GM19467 (cell line): Measurements from ENCODE around the gene SLX1B.
A peak's percentile ranks its signal among the peaks of the same experiment; 100 is the strongest.
"Not testable (repeated sequence)": the region's sequence is repeated elsewhere in the genome, so short reads cannot be mapped to it uniquely, and the experiment has no call there.

ENCODE experiments used
- ATAC-seq: cut with Tn5 transposase; IDR thresholded peaks from one replicate; pipeline ENCODE4 v1.9.1; 2021; ENCODE audit warnings: mild to moderate bottlenecking, moderate library complexity; ENCODE audit not compliant: unreplicated experiment

Gene SLX1B

DNA sequence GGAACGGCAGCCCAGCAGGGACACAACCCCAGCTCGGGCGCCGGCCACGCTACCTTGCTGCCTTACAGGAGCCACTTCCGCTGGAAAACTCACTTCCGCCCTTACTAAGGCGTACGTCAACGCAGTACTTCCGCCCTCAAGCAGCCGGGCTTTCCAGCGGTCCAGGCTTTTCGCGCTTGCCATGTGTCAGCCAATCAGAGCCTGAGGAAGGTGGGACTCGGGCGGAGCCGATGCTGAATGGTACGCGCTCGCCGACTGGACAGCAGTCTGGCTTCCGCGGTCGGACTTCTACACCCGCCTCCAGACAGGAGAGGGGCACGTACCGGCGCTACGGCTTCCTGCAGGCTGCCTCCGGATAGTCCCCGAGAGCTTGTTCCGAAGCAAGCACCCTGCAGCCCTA is at the start of gene SLX1B, which contains the start of gene BOLA2:
SLX1B (plus strand) TSS at position 265 of the 400 bp plus-strand sequence.
BOLA2 (minus strand) TSS at position 83 of the 400 bp plus-strand sequence. CDS start 98 bp downstream, outside the sequence.
- ATAC-seq: peak; percentile 81

DNA sequence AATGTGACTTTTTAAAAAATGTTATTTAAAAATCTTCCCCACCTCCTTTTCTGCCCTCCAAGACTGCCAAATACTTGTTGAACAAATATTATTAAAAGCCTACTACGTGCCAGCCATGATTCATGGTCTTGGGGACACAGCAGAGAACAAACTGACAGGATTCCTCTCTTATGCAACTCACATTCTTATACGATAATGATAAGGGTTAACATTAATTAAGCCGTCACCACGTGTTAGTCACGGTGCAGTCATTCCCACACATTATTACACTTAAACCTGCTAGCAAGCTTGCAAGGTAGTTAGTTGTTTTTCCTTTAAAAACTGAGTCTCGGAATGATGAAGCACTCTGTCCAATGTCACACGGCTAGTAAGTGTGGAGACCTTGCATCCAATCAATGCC is 49.1 kb upstream of the SLX1B start:
- not testable (repeated sequence) for ATAC-seq

GRCh38 chr16:29423587-29423986 is 30.7 kb upstream of the SLX1B start:
- ATAC-seq: not testable (repeated sequence)

- not testable (repeated sequence) for ATAC-seq
These were observed 28.9 kb upstream of the SLX1B start for GRCh38 chr16:29425390-29425789.

- ATAC-seq: peak; percentile 13
These were observed 579 bp upstream of the SLX1B start for GRCh38 chr16:29453754-29454153.

GRCh38 chr16:29454828-29455227 is 495 bp downstream of the SLX1B start:
- peak; percentile 41 for ATAC-seq

DNA sequence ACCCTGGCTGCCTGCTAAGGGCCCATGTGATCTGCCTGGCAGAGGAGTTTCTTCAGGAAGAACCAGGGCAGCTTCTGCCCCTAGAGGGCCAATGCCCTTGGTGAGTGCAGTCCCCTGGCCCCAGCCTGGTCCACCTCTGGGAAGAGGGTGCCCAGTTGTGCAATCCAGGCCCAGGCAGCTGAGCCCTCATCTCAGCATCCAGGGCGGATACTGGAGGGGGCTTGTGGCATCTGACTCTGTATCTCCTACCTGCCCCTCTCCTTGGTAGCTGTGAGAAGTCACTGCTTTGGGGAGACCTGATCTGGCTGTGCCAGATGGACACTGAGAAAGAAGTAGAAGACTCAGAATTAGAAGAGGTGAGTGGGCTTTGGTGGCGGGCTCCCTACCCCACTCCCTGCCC is 3.3 kb downstream of the SLX1B start:
- ATAC-seq: not testable (repeated sequence)

- ATAC-seq: not testable (repeated sequence)
These were observed 5.6 kb downstream of the SLX1B start, which contains the start of gene SULT1A4 for GRCh38 chr16:29459706-29460646. Gene SULT1A4, plus strand, starts transcription at chr16:29459913. Its CDS starts 1,473 bp downstream, at chr16:29461386.

DNA sequence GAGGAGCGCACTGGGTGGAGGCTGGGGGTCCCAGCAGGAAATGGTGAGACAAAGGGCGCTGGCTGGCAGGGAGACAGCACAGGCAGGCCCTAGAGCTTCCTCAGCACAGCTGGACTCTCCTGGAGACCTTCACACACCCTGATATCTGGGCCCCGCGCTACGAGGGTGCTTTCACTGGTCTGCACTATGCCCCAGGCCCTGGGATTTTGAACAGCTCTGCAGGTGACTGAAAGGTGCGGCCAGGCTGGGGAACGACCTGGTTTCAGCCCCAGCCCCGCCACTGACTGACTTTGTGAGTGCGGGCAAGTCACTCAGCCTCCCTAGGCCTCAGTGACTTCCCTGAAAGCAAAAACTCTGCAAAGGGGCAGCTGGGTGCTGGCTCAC is 6.3 kb downstream of the SLX1B start:
- not testable (repeated sequence) for ATAC-seq

DNA sequence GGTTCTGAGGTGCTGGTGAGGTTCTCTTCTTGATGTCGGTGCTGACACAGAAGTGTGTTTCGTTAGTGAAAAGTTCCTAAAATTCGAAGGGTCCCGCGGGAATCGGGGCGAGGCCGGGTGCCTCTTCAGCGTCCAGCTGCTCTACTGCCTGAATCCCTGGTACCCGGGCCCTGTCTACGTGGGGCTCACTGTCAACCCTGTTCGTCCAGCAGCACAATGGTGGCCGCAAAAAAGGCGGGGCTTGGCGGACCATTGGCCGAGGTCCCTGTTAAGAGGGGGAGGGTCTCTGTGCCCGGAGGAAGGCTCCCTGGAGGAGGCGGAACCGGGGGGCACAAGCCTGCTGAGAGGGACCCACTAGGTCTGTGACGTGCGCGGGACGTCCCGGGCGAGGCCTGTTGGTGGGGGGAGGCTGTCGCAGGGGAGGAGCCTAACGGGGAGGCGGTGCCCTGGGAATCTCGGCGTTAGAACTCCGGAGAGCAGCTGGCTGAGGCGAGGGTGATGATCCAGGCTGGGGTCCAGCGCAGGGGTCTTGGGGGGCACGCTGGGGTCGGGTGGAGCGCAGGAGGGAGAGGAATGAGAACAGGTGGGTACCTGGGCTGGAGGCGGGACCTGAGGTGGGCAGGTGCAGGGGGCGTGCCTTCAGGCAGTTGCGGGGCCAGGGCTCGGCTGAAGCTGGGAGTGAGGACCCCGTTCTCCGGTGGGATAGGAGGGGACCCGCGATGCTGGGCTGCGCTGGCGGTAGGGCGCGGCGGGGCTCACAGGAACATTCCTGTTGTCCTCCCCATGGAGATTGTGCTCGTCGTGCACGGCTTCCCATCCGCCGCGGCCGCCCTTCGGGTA is 11.9 kb downstream of the SLX1B start:
- not testable (repeated sequence) for ATAC-seq

- not testable (repeated sequence) for ATAC-seq
These were observed 12.6 kb downstream of the SLX1B start for GRCh38 chr16:29466904-29467303.

- not testable (repeated sequence) for ATAC-seq
These were observed 13.5 kb downstream of the SLX1B start for GRCh38 chr16:29467654-29468366.

DNA sequence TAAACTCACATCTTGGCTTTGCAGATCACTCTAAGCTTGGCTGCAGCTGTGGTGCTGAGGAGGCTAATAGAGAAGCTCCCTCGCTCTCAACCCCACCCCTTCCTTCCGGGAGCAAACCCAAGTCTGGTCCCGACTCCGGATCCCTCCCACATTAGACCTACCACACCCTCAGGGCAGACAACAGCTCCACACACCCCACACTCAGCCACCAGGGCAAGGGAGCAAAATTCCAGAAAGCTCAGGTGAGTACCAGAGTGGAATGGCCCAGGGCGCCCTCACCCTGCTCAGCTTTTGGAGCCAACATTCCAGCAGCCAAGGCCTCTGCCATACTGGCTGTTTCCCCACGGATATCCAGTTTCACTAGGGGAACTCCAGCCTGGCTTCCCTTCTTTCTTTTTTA is 15.3 kb downstream of the SLX1B start:
- ATAC-seq: not testable (repeated sequence)

GRCh38 chr16:29472065-29472464 is 17.7 kb downstream of the SLX1B start:
- not testable (repeated sequence) for ATAC-seq

- not testable (repeated sequence) for ATAC-seq
These were observed 27.9 kb downstream of the SLX1B start for GRCh38 chr16:29482276-29482675.

DNA sequence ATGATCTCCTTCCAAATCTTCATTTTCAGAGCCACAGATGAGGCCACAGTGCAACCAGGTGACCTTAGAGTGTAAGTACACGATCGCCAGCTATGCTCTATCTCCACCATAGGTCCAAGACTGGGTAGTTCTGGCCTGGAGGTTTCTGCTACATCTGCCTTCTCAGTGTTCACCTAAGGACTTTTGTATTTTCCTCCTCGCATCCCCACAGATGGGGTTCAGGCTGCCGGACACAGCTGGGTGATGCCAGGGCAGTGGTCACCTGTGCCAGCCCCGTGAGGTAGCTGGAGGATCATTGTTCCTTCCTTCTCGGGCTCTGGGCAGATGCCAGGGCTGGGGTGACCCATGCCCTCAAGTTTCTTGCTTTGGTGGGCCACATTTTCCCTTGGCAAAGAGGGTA is 52.0 kb downstream of the SLX1B start, which contains the start of gene NPIPB12:
NPIPB12 (minus strand) TSS at position 101 of the 400 bp plus-strand sequence.
- ATAC-seq: not testable (repeated sequence)
